Amygdala (tissue), 56 donors: ENCODE measurements around the gene GAB1.
"Not testable (repeated sequence)": the region's sequence is repeated elsewhere in the genome, so short reads cannot be mapped to it uniquely, and the experiment has no call there.

Source experiments
- DNase-seq, 56 donors: peaks; one replicate each; lab custom pipeline; 2025; lab: John Stamatoyannopoulos, UW

Gene GAB1

DNA sequence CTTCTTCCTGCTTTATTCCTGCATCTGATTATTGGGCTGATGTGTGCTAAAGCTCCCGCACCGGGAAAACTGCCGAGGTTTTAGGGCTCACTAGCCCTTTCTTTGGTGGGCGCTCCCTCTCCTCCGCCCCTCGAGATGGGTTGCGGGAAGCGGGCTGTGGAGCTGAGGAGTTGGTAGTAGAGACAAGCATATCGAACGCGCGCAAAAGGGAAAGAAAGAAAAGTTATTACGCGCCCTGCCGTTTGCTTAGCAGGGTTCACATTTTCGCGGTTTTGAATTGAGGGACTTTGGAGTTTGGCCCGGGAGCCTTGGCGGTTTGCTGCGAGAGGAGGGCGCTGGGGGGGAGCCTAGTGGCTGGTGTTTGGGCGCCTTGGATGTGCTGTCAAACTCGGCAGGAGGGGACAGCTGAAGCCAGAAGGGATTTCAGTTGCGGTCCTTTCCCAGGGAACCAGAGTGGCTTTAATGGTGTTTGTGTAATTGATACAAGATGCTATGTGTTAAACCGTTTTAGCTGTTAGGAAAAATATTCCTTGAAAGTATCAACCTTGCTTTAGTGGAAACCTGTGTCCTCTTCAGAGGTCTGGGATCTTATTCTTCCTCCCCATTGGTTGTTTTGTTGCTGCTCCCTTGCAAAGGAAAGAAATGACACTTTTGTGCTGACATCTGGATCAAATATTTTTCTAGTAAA, 1.1 kb downstream of the GAB1 start:
- DNase-seq = peak in 52 of 56 donors; percentile 1 to 80 (median 46)

DNA sequence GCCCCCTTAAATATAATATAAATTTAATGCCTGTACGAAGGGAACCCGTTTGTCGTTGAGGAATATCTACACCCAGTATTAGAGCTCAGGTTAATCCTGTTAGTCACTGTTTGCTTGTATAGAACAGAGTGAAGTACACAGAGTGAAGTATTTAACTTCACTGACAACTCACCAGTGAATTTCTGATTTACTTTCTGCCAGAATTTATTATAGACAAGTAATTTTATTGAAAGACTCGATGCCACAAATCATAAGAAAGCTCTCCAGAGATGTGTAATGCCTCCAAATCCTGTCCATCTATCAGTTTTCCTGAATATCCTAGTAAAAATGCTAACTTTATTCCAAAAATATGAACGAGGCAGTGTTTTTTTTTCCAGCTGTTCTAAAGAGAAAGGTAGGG, 1.6 kb downstream of the GAB1 start:
- DNase-seq = no peak

DNA sequence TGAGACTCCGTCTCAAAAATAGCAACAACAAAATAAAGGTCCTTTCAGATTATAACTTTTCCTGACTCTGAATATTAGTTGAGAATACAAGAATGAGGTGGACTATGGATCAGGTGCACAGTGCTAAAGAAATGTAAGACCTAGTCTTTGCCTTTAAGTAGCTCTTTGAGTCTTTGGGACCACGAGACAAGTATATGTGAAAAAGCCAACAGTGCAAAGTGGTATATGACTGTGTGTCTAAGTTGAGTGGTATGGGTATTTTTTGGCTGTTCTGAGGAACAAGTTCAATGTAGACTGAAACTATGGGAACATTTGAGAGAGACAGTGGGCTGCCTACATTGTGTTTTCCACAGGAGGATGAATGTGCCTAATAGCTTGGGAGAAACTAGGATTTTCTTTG, 2.8 kb downstream of the GAB1 start:
- no peak for DNase-seq

DNA sequence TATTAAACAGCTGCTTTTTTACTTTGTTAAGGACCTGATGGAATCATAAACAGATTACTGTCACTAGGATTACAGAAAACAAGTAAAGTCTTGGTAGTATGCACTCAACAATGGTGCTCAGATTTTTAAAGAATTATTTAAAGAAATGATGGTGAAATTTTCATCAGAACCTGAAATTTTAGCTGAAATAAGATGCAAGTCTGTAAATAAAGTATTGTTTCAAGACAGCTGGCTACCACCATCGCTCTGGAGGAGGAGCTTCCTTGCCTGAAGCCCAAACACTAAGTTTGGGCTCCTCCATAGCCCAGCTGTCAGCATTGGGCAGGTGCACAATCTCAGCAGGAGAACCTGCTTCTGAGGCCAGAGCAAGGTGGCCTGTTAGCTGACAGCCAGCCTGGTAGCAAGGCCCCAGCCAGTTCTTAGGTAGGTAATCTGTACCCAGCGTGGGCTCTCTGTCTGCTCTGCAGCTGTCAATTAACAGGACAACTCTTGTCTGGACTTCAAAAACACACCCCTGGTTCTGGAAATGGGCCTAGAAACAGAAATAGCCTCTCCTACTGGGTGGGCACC, 4.6 kb downstream of the GAB1 start:
- DNase-seq = peak in 1 of 56 donors; percentile 2

DNA sequence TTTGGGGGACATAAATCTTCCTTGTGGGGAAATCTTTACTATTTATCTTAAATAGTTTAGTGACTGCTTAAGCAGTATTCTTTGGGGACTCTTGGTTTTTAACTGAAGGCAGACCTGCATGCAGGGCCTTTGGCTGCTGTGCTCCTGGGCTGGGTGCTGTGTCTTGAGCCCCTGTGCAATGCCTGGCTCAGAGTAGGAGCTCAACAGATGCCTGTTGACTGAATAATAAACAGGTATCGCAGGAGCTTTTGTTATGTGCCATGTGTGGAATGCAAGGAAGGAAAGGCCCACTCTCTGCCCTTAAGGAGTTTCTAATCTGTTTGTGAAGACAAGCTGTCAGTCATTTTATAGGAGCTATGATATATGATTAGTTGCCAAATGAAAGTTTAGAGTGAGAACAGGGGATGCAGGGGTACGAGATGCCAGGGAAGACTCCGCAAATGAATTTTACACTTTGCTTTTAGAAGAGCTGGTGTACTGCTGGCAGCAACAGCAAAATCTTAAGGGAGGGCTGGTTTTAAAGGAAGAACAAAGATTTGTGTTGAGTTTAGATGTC, 6.7 kb downstream of the GAB1 start:
- DNase-seq = no peak

DNA sequence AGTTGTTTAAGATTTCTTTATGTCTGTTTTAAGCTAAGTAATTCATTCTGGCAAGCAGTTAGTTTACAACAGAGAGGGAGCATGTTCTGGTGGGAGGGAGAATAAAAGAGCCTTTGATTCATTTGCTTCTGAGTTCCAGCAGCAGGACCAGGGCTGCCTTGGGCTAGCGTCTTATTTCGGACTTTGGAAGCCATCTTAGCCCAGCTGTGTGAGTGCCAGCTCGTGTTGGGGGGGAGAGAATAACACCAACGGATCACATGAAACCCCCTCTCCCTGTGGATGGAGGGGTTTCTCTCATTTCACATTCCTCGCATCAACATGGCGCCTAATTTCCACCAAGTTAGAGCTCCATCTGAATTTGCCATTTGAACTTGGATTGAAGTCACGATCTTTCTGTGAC, 7.4 kb downstream of the GAB1 start:
- DNase-seq = peak in 26 of 56 donors; percentile 3 to 66 (median 16)

DNA sequence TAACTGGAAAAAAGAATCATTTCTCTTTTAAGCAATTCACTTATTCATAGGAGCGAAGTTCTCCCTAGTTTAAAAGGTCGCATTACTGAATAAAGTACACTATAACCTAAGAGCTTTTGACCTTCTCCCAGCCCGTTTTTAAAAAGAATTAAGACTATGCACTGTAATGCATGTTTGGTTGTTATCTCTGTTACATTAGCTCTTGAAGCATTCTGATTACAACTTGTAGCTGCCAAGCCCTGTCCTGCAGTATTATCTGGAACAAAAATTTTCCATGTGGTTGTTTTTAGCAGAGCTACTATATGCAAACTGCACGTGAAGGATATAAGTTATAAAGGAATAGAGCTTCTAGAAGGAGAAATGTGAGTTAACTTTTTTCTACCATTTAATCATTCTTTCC, 8.1 kb downstream of the GAB1 start:
- DNase-seq = no peak

DNA sequence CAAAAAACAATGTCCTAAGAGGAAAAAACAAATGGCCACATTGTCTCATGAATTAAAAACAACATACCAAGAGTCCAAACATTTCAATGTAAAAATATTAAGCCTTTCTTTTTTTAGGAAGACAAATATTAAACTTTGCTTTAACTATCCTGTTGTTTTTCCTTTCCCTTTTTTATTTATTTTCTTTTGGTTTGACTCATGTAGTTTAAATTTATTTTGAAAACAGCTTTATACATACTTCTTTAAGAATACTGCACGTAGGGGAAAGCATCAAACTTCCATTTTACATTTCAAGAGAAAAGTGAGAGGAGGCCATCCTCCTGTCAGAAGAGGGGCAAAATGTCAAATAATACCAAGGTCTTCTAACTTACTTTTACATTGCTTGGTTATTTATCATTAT, 8.7 kb downstream of the GAB1 start:
- no peak for DNase-seq

DNA sequence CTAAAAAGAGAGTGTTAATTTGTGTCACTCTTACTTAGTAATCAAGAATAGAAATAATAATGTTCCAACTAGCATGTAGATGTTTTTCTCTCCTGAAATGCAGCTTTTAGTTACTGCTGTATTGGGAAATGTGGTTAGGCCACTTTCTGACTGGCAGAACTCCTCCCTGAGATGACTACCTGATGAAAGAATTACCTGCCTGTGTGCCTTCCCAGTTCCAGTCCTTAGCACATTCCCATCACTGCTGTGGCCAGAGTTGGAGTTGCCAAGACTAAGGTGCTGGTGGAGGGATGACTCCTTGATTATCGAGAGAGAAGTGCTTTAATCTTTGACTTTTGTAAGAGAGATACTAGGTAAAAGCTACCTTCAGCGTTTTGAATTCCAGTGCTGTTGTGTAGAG, 9.5 kb downstream of the GAB1 start:
- DNase-seq = no peak

DNA sequence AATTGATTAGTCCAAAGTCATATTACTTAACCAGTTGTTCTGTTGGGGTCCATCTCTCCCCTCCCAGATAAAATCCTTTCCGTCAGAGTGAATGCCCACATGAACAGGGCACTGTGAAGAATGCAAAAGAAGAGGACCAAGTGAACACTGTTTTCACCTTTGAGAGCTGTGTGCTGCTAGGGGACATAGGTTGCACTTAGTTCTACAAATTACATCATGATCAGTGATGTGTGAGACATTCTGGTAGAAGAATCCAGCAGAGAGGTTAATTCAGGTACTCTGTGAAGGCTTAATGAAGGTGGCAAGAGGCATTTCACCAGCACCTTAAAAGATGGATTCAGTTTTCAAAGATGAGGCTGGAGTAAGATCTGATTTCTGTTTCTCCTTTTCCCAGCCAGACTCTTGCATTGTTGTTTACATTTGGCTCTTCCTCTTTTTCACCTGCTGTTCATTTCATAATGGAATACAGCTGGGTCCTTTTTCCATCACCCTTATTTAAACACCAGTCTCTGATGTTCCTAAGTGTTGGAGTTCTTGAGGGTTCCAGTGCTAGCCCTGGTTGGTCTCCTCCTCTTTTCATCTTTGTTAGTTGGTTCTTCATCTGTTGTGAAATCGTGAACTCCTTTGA, 10.9 kb downstream of the GAB1 start:
- no peak for DNase-seq

DNA sequence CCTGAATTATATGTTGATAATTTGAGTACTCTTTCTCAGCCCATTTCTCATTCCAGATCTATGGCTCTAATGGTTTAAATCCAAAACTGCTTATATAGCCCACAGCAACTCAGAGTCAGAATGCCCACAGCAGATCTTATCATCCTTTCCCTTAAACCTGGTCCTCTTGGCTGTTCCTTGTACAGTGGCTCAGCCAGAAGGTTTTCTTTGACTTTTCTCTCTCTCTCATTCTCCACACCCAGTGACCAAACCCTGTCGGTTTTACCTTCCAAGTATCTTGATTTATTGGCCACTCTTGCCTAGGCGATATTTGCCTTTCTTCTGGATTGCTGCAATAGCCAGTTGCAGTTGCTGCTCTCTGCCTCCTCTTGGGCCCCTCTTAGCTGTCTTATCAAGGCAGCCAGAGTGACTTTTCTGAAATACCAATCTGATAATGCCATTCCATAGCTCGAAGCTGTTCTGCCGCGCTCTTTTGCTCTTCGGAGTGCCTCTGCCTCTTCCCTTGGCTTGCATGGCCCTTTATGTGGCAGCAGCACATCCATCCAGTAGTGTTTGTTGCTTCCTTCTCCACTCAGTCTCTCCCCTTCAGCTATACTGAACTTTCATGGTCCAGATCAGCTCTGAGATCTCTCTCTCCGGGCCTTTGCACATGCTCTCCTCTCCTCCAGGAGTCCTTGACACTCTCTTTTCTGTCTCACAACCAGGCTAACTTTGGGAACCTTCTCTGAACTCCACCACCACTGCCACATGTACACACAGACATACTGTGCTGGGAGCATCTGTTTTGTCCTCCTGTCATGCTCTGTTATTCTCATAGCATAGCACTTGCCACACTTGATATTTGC, 11.8 kb downstream of the GAB1 start:
- no peak for DNase-seq

DNA sequence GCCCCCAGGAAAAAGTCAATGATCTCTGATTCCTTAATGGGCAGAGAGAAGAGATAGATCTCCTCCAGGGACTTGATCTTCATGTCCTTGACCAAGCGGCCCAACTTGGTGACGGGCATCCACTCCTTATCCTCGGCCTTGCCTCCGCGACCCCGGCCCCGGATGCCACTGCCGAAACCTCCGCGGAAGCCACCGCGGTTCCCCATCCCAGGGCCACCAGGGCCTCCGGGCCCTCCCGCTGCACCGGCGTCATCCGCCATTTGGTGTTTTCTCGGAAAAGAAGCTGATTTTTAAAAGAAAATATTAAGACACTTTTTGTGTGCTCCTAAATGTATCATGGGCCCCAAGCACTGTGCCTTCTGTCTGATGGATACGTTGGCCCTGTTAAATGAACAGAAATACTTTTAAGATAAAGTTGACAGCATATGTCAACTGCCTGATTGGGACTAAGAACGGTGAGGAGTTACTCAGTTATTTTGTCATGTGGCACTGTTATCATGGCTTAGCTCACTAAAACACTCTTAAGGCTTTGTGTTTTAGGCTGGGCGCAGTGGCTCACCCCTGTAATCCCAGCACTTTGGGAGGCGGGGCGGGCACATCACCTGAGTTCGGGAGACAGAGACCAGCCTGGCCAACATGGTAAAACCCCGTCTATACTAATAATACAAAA, 13.3 kb downstream of the GAB1 start:
- DNase-seq = not testable (repeated sequence)

DNA sequence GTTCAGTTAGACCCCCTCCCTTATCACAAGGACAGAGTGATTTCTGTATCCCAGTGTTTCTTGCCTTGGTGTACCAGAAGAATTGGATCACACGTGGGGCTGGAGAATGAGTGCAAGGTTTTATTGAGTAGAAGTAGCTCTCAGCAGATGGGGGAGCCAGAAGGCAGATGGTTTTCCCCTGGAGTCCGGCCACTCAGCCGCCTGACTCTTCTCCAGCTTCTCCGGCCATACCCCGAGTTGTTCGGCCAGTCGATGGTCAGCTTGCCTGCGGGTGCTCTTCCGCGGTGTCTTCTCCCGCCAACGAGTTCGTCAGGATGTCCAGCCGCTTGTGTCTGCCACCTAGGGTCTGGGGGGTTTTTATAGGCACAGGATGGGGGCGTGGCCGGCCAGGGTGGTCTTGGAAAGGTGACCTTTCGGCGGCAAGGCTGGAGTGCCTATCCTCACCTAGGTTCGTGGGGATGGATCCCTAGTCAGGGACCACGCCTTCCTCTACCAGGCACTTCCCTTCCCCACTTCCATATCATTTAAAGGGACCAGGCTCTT, 14.5 kb downstream of the GAB1 start:
- DNase-seq = peak in 1 of 56 donors; percentile 7

DNA sequence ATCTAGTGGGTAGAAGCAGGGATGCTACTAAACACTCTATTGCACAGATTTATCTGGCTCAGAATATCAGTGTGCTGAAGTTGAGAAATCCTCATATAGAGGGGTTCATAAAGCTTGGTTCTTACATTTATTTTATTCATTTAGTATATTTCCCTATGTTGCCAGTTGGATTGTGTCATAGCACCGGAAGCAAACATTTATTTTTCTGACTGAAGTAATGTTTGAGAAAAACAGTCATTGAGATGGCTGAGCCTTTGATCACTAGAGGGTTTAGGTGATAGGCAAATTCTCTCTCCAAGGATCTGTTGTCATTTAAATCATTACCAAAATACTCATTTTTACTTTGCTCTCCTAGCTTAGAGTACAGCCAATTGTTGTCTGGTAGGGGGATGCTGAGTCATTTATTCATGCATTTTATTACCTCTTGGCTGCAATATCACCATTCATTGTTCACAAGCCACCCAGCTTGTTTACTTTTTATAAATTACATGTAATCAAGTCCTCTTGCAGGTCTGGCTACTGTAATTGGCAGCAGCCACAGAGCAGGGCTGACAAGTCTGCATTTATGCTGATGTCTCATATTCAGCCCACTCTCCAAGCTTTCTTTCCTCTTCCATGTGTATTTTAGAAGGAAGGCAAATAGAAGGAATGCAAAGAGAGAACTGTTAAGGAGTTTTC, 15.2 kb downstream of the GAB1 start:
- no peak for DNase-seq

DNA sequence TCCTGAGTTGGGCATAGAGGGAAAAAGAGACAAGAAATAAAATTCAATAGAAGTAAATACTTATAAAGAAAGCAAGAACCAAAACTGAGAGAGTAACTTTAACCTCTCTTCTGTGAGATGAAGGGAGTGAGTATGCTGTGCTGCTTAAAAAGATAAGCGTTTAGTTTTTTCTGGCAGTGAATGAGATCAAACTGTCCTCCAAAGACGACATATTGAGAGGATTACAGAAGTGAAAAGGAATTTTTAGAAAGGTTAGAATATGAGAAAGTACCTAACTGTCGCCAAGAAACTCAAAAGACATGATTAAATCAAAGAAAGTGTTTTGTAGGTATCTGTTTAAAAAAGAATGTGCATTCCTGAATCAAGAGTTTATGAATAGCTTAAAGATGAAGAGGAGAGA, 16.0 kb downstream of the GAB1 start:
- DNase-seq = no peak

DNA sequence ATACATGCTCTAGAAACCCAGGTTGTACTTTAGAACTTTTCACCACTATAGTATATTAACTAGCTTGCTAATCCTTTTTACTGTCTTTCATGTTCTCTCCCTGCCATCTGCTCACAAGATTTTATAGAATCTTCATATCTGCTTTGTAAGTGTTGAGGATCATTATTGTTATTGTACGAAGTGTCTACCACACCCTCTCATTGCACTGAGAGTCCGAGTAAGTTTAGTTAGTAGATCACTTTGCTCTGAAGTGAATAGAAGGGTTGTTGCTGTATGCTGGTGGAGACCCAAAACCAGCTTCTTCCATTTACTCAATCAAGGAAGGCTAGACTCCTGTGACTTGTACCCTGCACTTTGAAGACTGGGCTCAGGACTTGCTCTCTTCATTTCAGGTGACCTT, 17.1 kb downstream of the GAB1 start:
- DNase-seq = no peak

DNA sequence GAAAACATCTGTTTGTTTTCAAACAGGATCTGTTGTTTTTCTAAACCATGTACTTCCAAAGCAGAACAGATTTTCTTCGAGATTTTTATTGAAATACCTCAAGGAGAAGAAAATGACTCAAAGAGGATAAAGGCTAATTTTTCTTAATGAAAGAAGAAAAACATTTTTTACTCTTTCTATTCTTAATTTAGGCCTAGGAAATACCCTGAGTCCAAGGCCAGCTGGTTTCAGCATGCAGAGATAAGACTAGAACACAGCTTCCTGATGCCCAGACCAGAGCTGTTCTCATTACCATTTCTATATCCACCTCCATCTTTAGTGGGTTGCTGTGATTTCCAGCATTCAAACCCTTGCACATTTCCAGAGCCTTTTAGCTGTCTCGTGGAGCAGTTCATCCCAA, 18.3 kb downstream of the GAB1 start:
- no peak for DNase-seq

DNA sequence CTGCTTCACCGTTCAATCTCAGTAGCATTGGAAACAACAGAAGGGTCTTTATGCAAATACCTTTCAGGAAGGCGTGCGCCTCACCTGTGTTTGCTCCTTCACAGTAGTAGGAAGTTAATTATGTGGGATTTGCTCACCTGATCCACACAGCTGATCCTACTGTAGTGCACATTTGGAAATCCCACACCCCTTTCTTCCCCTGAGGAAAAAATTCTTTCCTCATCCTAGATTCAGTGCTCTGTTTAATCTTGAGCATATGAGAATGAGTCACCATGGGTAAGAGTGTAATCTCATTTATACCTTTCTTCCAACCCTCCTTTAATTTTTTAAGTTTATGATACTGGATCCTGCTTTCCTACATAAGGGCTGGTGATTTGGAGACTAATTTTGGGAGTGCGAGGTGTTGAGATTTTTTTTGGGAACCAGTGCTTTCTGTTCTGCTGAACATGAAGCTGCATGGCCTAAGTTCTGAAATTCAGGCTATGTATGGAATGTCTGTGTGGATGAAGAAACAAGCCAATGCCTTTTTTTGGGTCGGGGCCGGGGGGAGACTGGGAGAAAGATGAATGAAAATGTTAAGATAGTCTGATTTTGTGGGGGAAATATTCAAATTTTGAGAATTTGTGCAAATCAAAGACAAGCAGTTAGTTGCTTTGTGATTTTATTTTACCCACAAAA, 19.0 kb downstream of the GAB1 start:
- DNase-seq = no peak

DNA sequence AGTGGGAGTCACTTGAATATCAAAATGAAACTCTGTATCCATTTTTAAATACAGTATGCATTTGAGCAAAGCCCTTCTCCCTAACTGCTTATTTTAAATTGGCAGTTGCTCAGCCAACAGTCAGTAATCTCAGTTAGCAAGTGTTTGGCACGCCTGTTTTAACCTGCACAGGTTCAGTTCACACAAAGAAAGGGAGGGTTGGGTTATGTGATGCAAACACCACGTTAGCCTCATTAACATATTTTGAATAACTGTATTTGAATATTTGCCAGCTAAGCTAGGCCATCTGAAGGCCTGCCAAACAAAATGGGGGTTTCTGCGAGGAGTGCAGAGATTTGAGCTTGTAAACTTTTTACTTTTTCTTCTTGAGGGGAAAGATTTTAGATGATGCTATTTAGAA, 19.8 kb downstream of the GAB1 start:
- DNase-seq = no peak
